ENCODE measurements around the gene URI1.
"Not testable (repeated sequence)": the region's sequence is repeated elsewhere in the genome, so short reads cannot be mapped to it uniquely, and the experiment has no call there.

The URI1 gene

GRCh38 chr19:29964171-29964570 is 22.1 kb downstream of the URI1 start:
- H3K4me3 ChIP-seq (ENCODE audit: low read depth in 1 of 2, low read length in 2 of 2), result no peak overlapping the region
- no peaks in the 10 kb centered on the region; the same call in 1 of the 2 replicates for H3K4me1 ChIP-seq (ENCODE audit: insufficient read depth, low read length)
- DNase-seq (no peak), ATAC-seq (ENCODE audit: insufficient read depth, low read depth) (no peak)
- TF ChIP-seq CTCF (IDR thresholded peaks at IDR 0.05; ENCODE audit: borderline replicate concordance, extremely low read depth, low read length, poor library complexity, severe bottlenecking) (no peak), EZH2 (IDR thresholded peaks at IDR 0.05; ENCODE audit: borderline replicate concordance, low read depth, low read length, severe bottlenecking) (no peak)
- H3K9me3 ChIP-seq (ENCODE audit: insufficient read depth, low read length, severe bottlenecking), result no peaks in the 10 kb centered on the region
- no peak overlapping the region for H2AFZ ChIP-seq (ENCODE audit: low read depth, low read length)
- no peaks in the 10 kb centered on the region for H3K27me3 ChIP-seq (ENCODE audit: insufficient read depth, low read length, poor library complexity)
- H3K4me2 ChIP-seq (ENCODE audit: insufficient read depth, low read length), result no peak overlapping the region
- H3K36me3 ChIP-seq (ENCODE audit: insufficient read depth, low read length), result no peaks in the 10 kb centered on the region; the same call in 1 of the 2 replicates
- peaks cover 99% of the 10 kb centered on the region for H3K79me2 ChIP-seq (ENCODE audit: insufficient read depth, low read length)
- H3K27ac ChIP-seq (ENCODE audit: low read length), result no peak overlapping the region
- peaks cover 82% of the 10 kb centered on the region for H4K20me1 ChIP-seq (ENCODE audit: insufficient read depth, low read length)
- no peak overlapping the region for H3K9ac ChIP-seq (ENCODE audit: low read depth, low read length)

GRCh38 chr19:29965492-29965891 is 23.5 kb downstream of the URI1 start:
- Histone ChIP-seq H3K9ac (ENCODE audit: low read depth, low read length) (no peak overlapping the region), H2AFZ (ENCODE audit: low read depth, low read length) (no peak overlapping the region), H3K36me3 (ENCODE audit: insufficient read depth, low read length) (no peaks in the 10 kb centered on the region), H3K4me1 (ENCODE audit: insufficient read depth, low read length) (no peaks in the 10 kb centered on the region; the same call in 1 of the 2 replicates), H3K4me3 (ENCODE audit: low read depth in 1 of 2, low read length in 2 of 2) (no peak overlapping the region), H3K27ac (ENCODE audit: low read length) (no peak overlapping the region), H3K79me2 (ENCODE audit: insufficient read depth, low read length) (peaks cover 99% of the 10 kb centered on the region), H3K4me2 (ENCODE audit: insufficient read depth, low read length) (no peak overlapping the region), H4K20me1 (ENCODE audit: insufficient read depth, low read length) (peaks cover 84% of the 10 kb centered on the region), H3K9me3 (ENCODE audit: insufficient read depth, low read length, severe bottlenecking) (no peaks in the 10 kb centered on the region), H3K27me3 (ENCODE audit: insufficient read depth, low read length, poor library complexity) (no peaks in the 10 kb centered on the region)
- TF ChIP-seq EZH2 (IDR thresholded peaks at IDR 0.05; ENCODE audit: borderline replicate concordance, low read depth, low read length, severe bottlenecking) (no peak), CTCF (IDR thresholded peaks at IDR 0.05; ENCODE audit: borderline replicate concordance, extremely low read depth, low read length, poor library complexity, severe bottlenecking) (no peak)
- ATAC-seq (ENCODE audit: insufficient read depth, low read depth) (no peak), DNase-seq (no peak)

GRCh38 chr19:29966142-29966541 is 24.1 kb downstream of the URI1 start:
- not testable (repeated sequence) for H3K27me3 ChIP-seq (ENCODE audit: insufficient read depth, low read length, poor library complexity); DNase-seq; ATAC-seq (ENCODE audit: insufficient read depth, low read depth); H3K4me3 ChIP-seq (ENCODE audit: low read depth in 1 of 2, low read length in 2 of 2); H3K36me3 ChIP-seq (ENCODE audit: insufficient read depth, low read length); H3K9me3 ChIP-seq (ENCODE audit: insufficient read depth, low read length, severe bottlenecking); H3K9ac ChIP-seq (ENCODE audit: low read depth, low read length); H3K27ac ChIP-seq (ENCODE audit: low read length); H3K4me1 ChIP-seq (ENCODE audit: insufficient read depth, low read length); H3K4me2 ChIP-seq (ENCODE audit: insufficient read depth, low read length); H2AFZ ChIP-seq (ENCODE audit: low read depth, low read length)
- peaks cover 99% of the 10 kb centered on the region for H3K79me2 ChIP-seq (ENCODE audit: insufficient read depth, low read length)
- H4K20me1 ChIP-seq (ENCODE audit: insufficient read depth, low read length), result peaks cover 84% of the 10 kb centered on the region

GRCh38 chr19:29966588-29967249 is 24.7 kb downstream of the URI1 start:
- no peak overlapping the region for H2AFZ ChIP-seq (ENCODE audit: low read depth, low read length)
- H3K36me3 ChIP-seq (ENCODE audit: insufficient read depth, low read length), result no peaks in the 10 kb centered on the region
- peaks cover 99% of the 10 kb centered on the region for H3K79me2 ChIP-seq (ENCODE audit: insufficient read depth, low read length)
- no peak overlapping the region for H3K4me2 ChIP-seq (ENCODE audit: insufficient read depth, low read length)
- H3K4me3 ChIP-seq (ENCODE audit: low read depth in 1 of 2, low read length in 2 of 2), result no peak overlapping the region
- DNase-seq (no peak), ATAC-seq (ENCODE audit: insufficient read depth, low read depth) (0 out of 3 replicates have a peak, but pooled peaks have one; percentile 42)
- H3K27ac ChIP-seq (ENCODE audit: low read length), result no peak overlapping the region
- H3K9ac ChIP-seq (ENCODE audit: low read depth, low read length), result no peak overlapping the region
- no peaks in the 10 kb centered on the region for H3K27me3 ChIP-seq (ENCODE audit: insufficient read depth, low read length, poor library complexity)
- TF ChIP-seq CTCF (IDR thresholded peaks at IDR 0.05; ENCODE audit: borderline replicate concordance, extremely low read depth, low read length, poor library complexity, severe bottlenecking) (peak; percentile 38), EZH2 (IDR thresholded peaks at IDR 0.05; ENCODE audit: borderline replicate concordance, low read depth, low read length, severe bottlenecking) (no peak)
- H4K20me1 ChIP-seq (ENCODE audit: insufficient read depth, low read length), result peaks cover 83% of the 10 kb centered on the region
- no peaks in the 10 kb centered on the region for H3K9me3 ChIP-seq (ENCODE audit: insufficient read depth, low read length, severe bottlenecking)
- H3K4me1 ChIP-seq (ENCODE audit: insufficient read depth, low read length), result no peaks in the 10 kb centered on the region; the same call in 1 of the 2 replicates
